Stimulated activated effector memory CD8-positive, alpha-beta T cell treated with anti-CD3 and anti-CD28 coated beads, Interleukin-12 subunit alpha, Interleukin-12 subunit beta, amount 100 ng/mL, for 72 hours (primary cell): Measurements from ENCODE around the gene SNX24.
"Not testable (repeated sequence)": the region's sequence is repeated elsewhere in the genome, so short reads cannot be mapped to it uniquely, and the experiment has no call there.

Experiments
- ATAC-seq: fragments of 150-1000 bp; cut with Tn5 transposase; 2 replicates; pipeline ENCODE4 v1.10.0; 2021
- DNase-seq, 2 donors: peaks; one replicate each; pipeline ENCODE4 v3.0.0; 2021 to 2022; ENCODE audit warnings: low spot score in 2 of 2
- H3K27ac Mint-ChIP-seq: one replicate; pipeline ENCODE4 v1.8.0; 2022; ENCODE audit warnings: mild to moderate bottlenecking, mixed read lengths
- H3K36me3 Mint-ChIP-seq: one replicate; pipeline ENCODE4 v1.8.0; 2022; ENCODE audit warnings: mild to moderate bottlenecking, mixed read lengths
- H3K4me1 Mint-ChIP-seq: one replicate; pipeline ENCODE4 v1.8.0; 2022; ENCODE audit warnings: mixed read lengths
- H3K4me3 Mint-ChIP-seq: one replicate; pipeline ENCODE4 v1.8.0; 2022; ENCODE audit warnings: mild to moderate bottlenecking, mixed read lengths
- H3K9me3 Mint-ChIP-seq: one replicate; pipeline ENCODE4 v1.8.0; 2022; ENCODE audit warnings: mixed read lengths

The SNX24 gene

DNA sequence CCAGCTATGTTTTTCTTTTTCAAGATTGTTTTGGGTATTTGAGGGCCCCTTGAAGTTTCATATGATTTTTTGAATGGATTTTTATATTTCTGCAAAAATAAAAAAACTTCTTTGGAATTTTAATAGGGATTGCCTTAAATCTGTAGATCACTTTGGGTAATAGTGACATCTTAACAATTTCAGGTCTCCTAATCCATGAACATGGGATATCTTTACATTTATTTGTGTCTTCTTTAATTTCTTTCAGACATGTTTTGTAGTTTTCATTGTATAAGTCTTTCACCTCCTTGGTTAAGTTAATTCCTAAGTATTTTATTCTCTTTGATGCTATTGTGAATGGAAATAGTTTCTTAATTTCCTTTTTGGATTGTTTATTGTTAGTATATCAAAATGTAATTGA, 112.0 kb downstream of the SNX24 start:
- H3K27ac Mint-ChIP-seq = no peak overlapping the region
- H3K4me3 Mint-ChIP-seq = no peak overlapping the region
- ATAC-seq (no peak), DNase-seq (no peak)
- H3K36me3 Mint-ChIP-seq = no peaks in the 10 kb centered on the region
- H3K9me3 Mint-ChIP-seq = no peaks in the 10 kb centered on the region
- no peaks in the 10 kb centered on the region for H3K4me1 Mint-ChIP-seq

DNA sequence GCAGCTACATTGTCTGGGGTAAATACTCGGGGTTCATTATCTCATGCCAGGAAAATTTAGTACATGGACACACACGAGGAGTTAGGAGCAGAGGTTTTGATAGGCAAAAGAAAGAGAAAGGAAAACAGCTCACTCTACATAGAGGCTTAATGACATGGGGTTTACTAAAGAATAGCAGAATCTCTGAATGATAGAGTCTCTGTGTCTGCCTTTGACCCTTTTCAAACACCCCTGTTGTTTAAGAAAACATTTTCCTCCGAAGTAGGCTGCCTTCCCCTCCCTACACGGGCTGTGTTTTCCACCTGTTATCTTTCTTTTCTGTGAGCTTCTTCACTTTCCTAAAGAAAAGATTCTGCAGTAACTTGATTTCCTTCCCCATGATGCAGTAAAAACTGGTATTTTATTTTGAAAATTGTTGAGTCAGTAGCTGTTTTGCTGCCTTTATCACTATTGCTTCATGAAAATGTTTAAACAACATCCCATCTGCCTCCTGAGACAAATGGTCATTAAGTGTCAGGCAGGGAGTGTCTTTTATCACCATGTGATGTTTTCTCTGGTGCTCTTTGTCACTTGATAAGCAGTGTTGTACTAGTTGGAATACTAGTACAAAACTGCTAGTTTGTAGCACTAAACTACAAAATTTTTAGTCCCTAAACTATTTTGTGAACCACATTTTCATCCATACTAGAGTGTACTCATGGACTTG, 114.5 kb downstream of the SNX24 start:
- DNase-seq (no peak), ATAC-seq (no peak)
- Mint-ChIP-seq H3K9me3 (no peaks in the 10 kb centered on the region), H3K4me1 (no peaks in the 10 kb centered on the region), H3K27ac (no peak overlapping the region), H3K36me3 (no peaks in the 10 kb centered on the region), H3K4me3 (no peak overlapping the region)

DNA sequence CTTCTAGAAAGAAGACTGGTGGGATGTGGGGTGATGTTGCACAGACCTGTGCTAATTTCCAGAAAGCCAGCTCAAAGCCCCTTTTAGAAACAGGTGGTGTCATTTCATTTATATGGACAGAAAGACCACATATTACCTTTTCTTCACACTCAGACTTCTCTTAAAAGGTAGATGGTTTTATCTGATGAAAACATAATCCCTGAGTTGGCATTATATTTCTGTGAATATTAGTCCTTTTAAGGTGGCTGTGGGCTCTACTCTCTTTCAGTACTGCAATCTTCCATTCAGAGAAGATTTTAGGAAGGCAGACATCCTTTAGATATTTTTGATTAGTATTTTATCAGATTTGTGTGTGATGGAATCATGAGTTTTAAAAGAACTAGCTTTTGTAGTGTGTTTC, 117.9 kb downstream of the SNX24 start:
- Mint-ChIP-seq H3K9me3 (no peaks in the 10 kb centered on the region), H3K4me1 (no peaks in the 10 kb centered on the region), H3K27ac (no peak overlapping the region), H3K36me3 (no peaks in the 10 kb centered on the region), H3K4me3 (no peak overlapping the region)
- DNase-seq = no peak
- ATAC-seq = no peak

DNA sequence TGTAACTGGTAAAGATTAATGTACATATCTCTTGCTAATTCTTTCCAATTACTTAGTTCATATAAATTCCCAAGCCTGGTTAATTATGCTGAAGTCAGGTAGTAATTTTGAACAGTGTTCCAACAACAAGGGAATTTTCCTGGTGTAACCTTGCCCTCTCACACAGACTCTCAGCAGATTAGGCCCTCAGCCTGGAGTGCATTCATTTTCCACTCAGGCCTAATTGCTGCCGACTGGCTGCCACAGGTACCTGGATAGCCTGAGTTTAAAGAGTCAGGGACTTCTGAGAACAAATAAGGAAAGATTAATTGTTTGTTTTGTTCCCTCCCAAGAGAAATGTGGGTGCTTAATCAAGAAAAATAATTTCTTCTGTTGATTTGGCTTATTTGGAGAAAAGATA, 119.7 kb downstream of the SNX24 start:
- Mint-ChIP-seq H3K4me1 (no peaks in the 10 kb centered on the region), H3K27ac (no peak overlapping the region), H3K9me3 (no peaks in the 10 kb centered on the region), H3K4me3 (no peak overlapping the region), H3K36me3 (no peaks in the 10 kb centered on the region)
- DNase-seq = no peak
- no peak for ATAC-seq

DNA sequence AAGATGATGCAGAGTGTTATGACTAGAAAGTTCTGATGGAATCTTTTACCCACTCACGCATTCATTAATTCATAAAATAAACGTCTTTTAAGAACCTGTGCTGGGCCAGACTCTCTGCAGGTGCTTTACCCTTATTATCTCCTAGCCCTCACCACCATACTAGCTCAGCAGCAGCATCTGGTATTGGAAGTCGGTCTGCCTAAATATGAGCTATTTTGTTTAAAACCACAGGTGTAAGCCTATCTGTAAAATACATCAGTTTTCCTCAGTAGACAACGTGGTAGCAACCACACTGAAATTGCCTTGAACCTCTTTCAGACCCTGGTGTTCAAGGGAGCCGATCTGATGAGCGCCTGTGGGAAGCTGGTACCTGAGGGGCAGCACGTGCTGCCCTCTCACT, 121.7 kb downstream of the SNX24 start:
- H3K4me1 Mint-ChIP-seq = no peaks in the 10 kb centered on the region
- no peaks in the 10 kb centered on the region for H3K9me3 Mint-ChIP-seq
- no peaks in the 10 kb centered on the region for H3K36me3 Mint-ChIP-seq
- DNase-seq (no peak), ATAC-seq (no peak)
- H3K4me3 Mint-ChIP-seq = no peak overlapping the region
- H3K27ac Mint-ChIP-seq = no peak overlapping the region

DNA sequence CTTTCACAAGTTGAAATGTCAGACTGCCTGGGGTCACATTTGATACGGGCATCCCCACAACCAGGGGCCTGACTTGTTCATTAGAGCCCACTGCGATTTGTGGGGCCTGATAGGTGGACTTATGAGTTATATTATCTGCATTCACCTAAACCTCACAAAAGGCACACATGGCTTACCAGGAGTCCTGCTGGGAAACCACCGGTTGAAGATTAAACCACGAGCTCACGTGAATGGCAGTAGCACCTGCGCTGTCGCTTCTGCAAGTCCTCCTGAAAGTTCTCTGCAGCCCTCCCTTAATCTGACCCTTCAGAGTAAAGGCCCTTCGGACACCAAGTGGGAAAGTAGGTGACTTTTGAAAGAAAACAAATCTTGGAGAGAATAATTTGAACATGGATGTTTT, 122.2 kb downstream of the SNX24 start:
- Mint-ChIP-seq H3K27ac (no peak overlapping the region), H3K4me1 (no peaks in the 10 kb centered on the region), H3K9me3 (no peaks in the 10 kb centered on the region), H3K36me3 (no peaks in the 10 kb centered on the region), H3K4me3 (no peak overlapping the region)
- DNase-seq = no peak
- ATAC-seq = no peak

DNA sequence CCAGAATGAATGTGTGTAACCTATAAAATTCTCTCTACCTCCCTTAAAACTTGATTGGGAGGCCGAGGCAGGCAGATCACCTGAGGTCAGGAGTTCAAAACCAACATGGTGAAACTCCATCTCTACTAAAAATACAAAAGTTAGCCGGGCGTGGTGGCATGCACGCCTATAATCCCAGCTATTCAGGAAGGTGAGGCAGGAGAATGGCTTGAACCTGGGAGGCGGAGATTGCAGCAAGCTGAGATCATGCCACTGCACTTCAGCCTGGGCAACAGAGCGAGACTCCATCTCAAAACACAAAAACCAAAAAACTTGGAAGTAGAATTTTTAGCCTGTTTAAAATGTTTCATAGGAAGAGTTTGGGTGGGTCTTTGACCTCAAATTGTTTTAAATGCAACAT, 122.6 kb downstream of the SNX24 start:
- H3K4me1 Mint-ChIP-seq, H3K36me3 Mint-ChIP-seq: not testable (repeated sequence)

DNA sequence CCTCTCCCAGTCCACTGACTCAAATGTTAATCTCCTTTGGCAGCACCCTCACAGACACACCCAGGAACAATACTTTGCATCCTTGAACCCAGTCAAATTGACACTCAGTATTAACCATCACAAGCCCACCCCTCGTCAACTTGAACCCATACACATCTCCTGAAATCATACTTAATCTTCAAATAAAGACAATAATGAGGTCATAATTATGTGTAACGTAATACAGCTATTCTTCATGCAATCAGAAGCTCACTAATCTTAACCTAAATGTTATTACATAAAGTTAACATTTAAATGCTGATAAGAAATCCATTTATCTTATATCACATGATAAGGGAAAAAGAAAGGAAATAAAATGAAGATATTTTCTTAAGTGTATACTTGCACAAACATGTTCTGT, 125.9 kb downstream of the SNX24 start:
- DNase-seq (no peak), ATAC-seq (no peak)
- Mint-ChIP-seq H3K4me1 (no peaks in the 10 kb centered on the region), H3K9me3 (no peaks in the 10 kb centered on the region), H3K36me3 (no peaks in the 10 kb centered on the region), H3K4me3 (no peak overlapping the region), H3K27ac (no peak overlapping the region)

More for the DNA sequence above, 122.6 kb downstream of the SNX24 start:
- not testable (repeated sequence) for H3K9me3 Mint-ChIP-seq, ATAC-seq, H3K4me3 Mint-ChIP-seq, DNase-seq, H3K27ac Mint-ChIP-seq

DNA sequence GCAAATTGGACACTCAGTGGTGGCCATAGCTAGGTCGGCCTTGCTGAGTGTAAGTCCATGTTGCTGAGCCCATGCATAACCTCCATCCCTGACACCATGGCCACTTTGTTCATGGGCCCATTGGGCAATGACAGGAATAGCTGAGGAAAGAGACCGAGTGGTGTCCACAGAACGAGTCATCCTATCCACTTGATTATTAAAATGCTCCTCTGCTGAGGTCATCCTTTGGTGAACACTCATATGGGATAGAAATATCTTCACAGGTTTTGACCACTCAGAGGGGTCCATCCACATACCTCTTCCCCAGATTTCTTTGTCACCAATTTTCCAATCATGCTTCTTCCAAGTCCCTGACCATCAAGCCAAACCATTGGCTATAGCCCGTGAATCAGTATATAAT, 127.5 kb downstream of the SNX24 start:
- ATAC-seq = no peak
- H3K36me3 Mint-ChIP-seq = no peaks in the 10 kb centered on the region
- no peak for DNase-seq
- no peak overlapping the region for H3K4me3 Mint-ChIP-seq
- H3K4me1 Mint-ChIP-seq = no peaks in the 10 kb centered on the region
- H3K9me3 Mint-ChIP-seq = no peaks in the 10 kb centered on the region
- no peak overlapping the region for H3K27ac Mint-ChIP-seq

DNA sequence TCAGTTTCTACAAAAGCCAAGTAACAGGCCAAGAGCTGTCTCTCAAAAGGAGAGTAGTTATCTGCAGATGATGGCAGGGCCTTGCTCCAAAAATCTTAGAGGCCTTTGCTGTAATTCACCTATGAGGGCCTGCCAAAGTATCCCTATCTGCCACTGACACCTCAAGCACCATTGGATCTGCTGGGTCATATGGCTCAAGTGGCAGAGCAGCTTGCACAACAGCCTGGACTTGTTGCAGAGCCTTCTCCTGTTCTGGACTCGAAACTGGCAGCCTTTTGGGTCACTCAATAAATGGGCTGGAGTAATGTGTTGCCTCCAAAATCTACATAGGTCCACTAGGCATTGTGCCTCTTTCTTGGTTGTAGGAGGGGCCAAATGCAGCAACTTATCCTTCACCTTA, 128.3 kb downstream of the SNX24 start:
- DNase-seq, H3K36me3 Mint-ChIP-seq, H3K4me1 Mint-ChIP-seq, H3K27ac Mint-ChIP-seq, ATAC-seq, H3K9me3 Mint-ChIP-seq, H3K4me3 Mint-ChIP-seq: not testable (repeated sequence)

DNA sequence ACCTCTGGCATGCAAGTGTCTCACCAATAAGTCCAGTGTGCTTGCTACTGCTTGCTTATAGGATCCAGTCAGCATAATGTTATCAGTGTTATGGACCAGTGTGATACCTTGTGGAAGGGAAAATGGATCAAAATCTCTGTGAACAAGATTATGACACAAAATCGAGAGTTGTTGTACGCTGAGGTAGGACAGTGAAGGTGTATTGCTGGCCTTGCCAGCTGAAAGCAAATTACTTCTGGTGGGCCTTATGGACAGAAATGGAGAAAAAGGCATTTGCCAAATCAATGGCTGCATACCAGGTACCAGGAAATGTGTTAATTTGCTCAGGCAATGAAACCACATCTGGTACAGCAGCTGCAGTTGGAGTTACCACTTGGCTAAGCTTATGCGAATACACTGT, 128.8 kb downstream of the SNX24 start:
- not testable (repeated sequence) for H3K36me3 Mint-ChIP-seq, H3K4me3 Mint-ChIP-seq, H3K4me1 Mint-ChIP-seq, H3K27ac Mint-ChIP-seq, H3K9me3 Mint-ChIP-seq, ATAC-seq, DNase-seq

DNA sequence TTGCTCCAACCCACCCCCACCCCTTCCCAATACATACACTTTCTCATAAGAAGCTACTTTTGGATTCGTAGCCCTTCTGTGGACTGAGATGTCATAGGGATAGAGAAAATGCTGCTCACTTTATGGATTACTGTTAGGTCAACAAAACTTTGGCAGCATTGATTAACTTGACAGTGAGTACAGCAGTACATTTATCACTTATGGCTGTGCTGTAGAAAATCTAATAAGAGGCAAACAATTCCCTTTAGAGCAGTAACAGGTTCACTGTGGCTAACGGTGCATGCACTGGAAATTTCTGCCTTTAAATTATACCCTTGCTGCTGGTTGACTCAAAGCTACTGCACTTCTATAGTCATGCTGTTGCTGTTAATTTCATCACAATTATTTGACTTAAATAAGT, 131.9 kb downstream of the SNX24 start:
- DNase-seq (no peak), ATAC-seq (no peak)

DNA sequence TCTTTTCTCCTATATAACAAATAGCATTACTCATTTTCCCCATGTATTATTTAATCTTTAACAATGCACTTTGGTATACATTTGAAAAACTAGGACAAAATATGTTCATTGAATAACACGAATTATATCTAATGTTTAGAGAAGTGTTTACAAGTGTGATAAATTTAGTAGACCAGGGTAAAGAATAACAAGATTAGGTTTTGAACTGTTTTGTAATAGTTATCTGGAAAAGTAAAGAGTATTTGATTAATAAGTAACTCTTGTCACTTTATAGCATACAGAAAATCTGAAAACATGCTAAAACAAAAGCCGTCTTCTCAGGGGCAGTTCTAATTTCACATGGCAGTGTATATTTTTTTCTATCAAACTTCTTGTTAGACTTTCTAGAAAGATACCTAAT, 132.7 kb downstream of the SNX24 start:
- H3K9me3 Mint-ChIP-seq = no peaks in the 10 kb centered on the region
- H3K4me1 Mint-ChIP-seq = no peaks in the 10 kb centered on the region
- no peak overlapping the region for H3K27ac Mint-ChIP-seq
- H3K4me3 Mint-ChIP-seq = no peak overlapping the region
- no peak for ATAC-seq
- no peaks in the 10 kb centered on the region for H3K36me3 Mint-ChIP-seq
- DNase-seq = no peak

More for the DNA sequence above, 131.9 kb downstream of the SNX24 start:
- Mint-ChIP-seq H3K9me3 (no peaks in the 10 kb centered on the region), H3K36me3 (no peaks in the 10 kb centered on the region), H3K4me3 (no peak overlapping the region), H3K4me1 (no peaks in the 10 kb centered on the region), H3K27ac (no peak overlapping the region)

DNA sequence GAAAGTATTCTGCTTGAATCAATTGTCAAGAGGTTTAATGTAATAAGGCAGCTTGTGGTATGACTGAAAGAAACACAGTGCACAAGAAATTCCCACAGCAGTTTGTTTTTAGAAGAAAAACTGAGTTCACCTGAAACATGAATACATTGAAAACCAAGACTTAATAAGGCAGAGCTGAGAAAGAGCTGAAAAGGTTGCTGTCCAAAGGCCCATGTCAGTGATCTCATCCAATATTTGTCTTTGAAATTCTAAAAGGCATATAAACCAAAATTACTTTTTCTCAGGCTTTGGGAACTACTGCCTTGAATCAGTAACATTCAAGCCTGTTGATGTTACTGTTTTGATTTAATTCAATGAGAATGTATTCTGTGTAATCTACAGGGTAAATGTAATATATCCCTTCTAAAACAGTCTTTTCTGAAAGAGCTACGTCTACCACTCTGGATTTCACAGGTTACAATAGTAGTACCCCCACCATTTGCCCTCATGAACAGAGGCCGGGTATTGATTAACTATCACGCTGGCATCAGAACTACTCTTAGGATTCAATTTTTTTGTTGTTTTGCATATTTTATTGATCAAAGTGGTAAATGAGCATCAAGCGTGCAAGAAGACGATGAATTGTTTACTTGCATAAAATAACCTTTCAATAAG, 133.4 kb downstream of the SNX24 start:
- Mint-ChIP-seq H3K36me3 (no peaks in the 10 kb centered on the region), H3K4me3 (no peak overlapping the region), H3K4me1 (no peaks in the 10 kb centered on the region), H3K9me3 (no peaks in the 10 kb centered on the region), H3K27ac (no peak overlapping the region)
- ATAC-seq (no peak), DNase-seq (no peak)

DNA sequence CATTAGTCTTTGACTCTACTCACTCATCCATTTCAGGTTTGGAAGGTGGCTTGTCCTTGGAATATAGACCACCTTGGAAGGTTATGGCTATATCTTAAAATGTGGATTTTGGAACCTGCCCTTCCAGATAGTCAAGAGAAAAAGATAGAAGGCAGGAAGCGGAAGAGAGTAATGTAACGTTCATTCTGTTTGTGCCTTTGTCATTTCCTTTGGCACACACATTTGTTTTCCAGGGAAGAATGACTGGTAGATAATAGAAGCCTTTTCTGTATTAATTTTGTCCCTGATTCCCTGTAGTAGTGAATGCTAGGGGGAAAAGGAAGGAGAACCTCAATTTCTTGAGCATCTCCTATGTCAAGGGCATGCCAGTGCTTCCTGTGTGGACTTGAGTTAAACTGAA, 136.4 kb downstream of the SNX24 start:
- peaks cover 12% of the 10 kb centered on the region for H3K4me1 Mint-ChIP-seq

DNA sequence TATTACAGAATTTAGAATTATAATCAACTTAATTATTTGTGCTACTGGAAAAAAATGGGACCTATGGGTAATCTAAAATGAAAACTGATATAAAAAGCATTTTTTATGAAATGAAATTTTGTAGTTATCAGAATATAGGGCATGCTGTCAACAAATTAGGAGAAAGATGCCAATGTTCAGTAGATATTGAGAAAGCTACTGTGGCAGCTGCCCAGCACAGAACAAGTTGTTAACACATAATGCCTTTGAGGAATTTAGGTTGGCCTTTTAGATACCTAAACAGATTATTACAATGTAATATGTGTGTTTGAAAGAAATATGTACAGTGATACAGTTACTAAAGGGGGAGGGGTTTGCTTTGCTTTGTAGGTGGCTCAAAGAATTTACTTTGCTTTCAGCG, 137.0 kb downstream of the SNX24 start:
- no peak overlapping the region for H3K4me3 Mint-ChIP-seq
- H3K36me3 Mint-ChIP-seq = no peaks in the 10 kb centered on the region
- DNase-seq (no peak), ATAC-seq (no peak)
- H3K27ac Mint-ChIP-seq = no peak overlapping the region
- no peaks in the 10 kb centered on the region for H3K9me3 Mint-ChIP-seq
- peaks cover 12% of the 10 kb centered on the region for H3K4me1 Mint-ChIP-seq

More for the DNA sequence above, 136.4 kb downstream of the SNX24 start:
- Mint-ChIP-seq H3K27ac (no peak overlapping the region), H3K9me3 (no peaks in the 10 kb centered on the region), H3K36me3 (no peaks in the 10 kb centered on the region), H3K4me3 (no peak overlapping the region)
- ATAC-seq (no peak), DNase-seq (no peak)
